GF-D8 (cell line): Measurements from ENCODE around the gene HGFAC.
A peak's percentile ranks its signal among the peaks of the same experiment; 100 is the strongest.

Experiments
- DNase-seq: peaks from one replicate; lab custom pipeline; 2025; lab: John Stamatoyannopoulos, UW

Gene HGFAC

GRCh38 chr4:3473996-3474765, 32.4 kb downstream of the HGFAC start:
- DNase-seq, result no peak

- no peak for DNase-seq
Observed at GRCh38 chr4:3475041-3475712, 33.4 kb downstream of the HGFAC start.

GRCh38 chr4:3475713-3476260, 34.0 kb downstream of the HGFAC start:
- DNase-seq, result no peak

GRCh38 chr4:3476341-3476747, 34.6 kb downstream of the HGFAC start:
- no peak for DNase-seq

- no peak for DNase-seq
Observed at GRCh38 chr4:3476936-3477749, 35.4 kb downstream of the HGFAC start.

- no peak for DNase-seq
Observed at GRCh38 chr4:3477750-3478430, 36.1 kb downstream of the HGFAC start.

GRCh38 chr4:3478446-3479357, 36.9 kb downstream of the HGFAC start:
- no peak for DNase-seq

GRCh38 chr4:3479358-3480101, 37.8 kb downstream of the HGFAC start:
- no peak for DNase-seq

- peak; percentile 11 for DNase-seq
Observed at GRCh38 chr4:3480528-3481112, 38.9 kb downstream of the HGFAC start.

- DNase-seq, result no peak
Observed at GRCh38 chr4:3481113-3481531, 39.4 kb downstream of the HGFAC start.

GRCh38 chr4:3481783-3482393, 40.1 kb downstream of the HGFAC start:
- no peak for DNase-seq

- DNase-seq, result no peak
Observed at GRCh38 chr4:3482707-3483106, 40.9 kb downstream of the HGFAC start.

GRCh38 chr4:3483471-3483921, 41.7 kb downstream of the HGFAC start:
- no peak for DNase-seq

- no peak for DNase-seq
Observed at GRCh38 chr4:3484057-3484973, 42.5 kb downstream of the HGFAC start.

GRCh38 chr4:3485011-3485791, 43.4 kb downstream of the HGFAC start:
- no peak for DNase-seq

GRCh38 chr4:3485886-3486540, 44.2 kb downstream of the HGFAC start:
- DNase-seq, result no peak
